NOMO-1 treated with dmso at 0.1 percent for 144 hours (cell line): Measurements from ENCODE around the gene ARHGEF28.
A peak's percentile ranks its signal among the peaks of the same experiment; 100 is the strongest.

Experiments used
- DNase-seq: peaks from one replicate; lab custom pipeline; 2025; ENCODE audit not compliant: unreplicated experiment; lab: John Stamatoyannopoulos, UW

ARHGEF28 gene

DNA sequence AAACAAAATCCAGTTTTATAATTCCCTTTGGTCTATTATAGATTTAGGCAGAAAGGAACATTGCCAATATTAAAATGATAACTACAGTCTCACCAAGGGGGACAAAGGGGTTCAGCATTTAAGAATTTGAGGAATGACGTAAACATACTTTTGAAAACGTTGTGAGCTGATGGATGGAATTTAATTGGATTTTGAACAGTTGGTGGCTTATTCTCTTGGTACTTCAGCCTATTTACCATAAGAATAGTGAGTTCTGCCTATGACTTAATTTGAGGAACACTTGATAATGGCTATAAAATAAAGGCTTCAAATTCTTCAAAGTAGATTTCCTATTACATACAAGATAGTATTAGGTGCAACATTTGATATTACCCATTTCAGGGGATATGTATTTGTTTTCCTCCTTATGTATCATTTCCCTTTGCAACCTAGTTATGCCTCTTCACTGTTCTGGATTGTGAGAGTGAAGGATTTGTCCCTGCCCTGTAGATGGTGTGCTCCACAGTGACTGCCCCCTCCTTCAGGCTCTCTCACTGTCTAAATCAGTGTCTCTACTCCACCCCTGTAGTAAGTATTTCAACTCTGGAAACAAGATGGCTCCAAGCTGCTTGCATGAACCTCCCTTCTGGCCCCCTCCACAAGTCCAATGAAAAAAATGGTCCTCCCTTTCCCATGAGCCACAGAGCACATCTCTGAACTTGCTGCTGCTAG is 225.6 kb downstream of the ARHGEF28 start:
- DNase-seq: no peak

DNA sequence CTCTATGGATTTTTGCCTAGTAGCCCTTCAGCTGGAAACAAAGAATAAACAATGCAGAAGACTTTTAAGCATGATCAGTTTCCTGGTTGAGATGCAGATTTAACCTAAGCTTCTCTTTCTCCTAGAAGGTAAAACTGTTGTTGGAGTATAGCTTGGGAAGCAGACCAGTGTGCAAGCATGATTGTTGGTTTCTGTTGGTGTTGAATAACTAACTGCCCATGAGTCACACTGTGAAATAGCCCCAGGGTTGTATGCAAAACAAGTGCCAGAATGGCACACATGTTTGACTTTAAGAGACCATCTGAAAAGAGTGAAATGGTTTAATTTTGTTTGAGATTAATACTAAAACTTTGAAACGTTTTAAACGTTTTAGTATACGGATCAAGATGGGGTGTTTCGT is 227.1 kb downstream of the ARHGEF28 start:
- DNase-seq: no peak

DNA sequence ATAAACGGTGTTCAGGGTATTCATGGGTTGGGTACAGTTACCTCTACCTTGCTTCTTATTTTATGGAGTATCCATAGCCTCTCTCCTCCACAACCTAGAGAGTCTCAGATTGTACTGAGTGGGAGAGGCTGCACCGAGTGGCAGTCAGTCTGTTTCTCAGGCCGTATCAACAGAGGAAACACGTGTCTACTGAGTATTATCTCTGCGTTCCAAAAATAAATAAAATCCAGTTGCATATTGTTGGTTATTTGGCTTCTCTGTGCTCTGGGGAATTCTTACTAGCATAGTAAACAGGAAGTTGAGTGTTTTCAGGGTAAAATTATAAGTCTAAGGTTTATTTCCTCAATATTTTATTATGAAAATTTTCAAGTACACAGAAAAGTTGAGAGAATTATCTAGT is 231.0 kb downstream of the ARHGEF28 start:
- no peak for DNase-seq

DNA sequence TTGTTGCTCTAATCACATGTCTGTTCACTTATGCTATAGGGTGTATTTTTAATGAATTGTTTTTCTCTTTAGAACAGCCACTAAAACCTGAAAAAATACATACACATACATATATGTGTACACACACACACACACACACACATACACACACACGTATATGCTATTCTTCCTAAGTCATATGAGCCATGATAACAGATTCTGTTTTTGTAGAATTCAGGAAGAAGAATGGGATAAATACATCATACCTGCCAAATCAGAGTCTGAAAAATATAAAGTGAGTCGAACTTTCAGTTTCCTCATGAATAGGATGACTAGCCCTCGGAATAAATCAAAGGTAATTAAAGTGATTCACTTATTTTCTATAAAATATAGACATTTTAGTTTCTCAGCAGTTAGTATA is 231.4 kb downstream of the ARHGEF28 start:
- DNase-seq: no peak

DNA sequence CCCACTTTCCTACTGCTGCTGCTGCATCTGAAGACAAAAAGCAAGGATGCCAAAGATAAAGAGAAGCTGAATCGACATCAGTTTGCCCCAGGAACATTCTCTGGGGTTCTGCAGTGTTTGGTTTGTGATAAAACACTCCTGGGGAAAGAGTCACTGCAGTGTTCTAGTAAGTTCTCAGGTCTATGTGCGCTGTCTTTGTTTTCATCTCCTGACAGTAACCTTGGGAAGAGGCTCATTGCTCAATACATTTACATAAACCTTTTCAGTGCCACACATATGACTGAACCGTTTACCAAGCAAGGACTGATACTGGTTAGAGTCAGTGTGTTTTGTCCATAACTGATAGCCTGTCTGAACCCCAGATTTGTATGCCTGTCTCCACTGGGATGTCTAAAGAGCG is 232.1 kb downstream of the ARHGEF28 start:
- no peak for DNase-seq

DNA sequence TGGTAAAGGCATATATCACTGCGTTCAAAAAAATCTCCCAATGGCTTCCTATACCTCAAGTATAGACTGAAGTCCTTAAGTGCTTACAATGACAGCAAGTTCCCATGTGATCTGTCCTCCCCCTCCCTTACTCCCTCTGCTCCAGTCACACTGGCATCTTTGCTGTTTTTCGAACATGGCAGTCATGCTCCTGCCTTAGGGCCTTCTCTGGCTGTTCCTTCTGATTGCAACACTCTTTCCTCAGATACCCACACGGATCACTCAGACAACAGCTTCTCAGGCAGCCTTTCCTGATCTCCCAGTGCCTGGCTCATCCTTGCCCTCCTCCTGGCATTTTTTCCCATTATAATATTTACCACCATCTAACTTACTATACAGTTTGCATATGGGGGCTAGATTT is 232.8 kb downstream of the ARHGEF28 start:
- no peak for DNase-seq

DNA sequence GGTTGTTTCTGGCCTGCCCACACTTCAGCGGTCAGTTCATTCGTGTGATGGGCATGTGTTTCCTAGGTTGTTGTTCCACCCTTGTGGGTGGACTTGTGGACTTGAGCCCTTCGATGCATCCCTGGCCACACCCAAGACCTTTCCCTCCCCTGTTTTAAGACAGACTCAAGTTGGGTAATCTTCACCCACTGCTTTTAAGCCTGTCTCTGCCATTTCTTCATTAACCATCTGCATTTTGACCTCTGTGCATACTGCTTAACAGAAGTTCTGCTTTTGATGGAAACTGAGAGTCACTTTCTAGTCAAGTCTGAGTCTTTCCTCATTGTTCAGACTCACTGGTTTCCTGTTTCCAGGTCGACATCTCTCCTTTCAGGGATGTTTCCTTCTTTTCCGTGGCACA is 233.7 kb downstream of the ARHGEF28 start:
- peak; percentile 87 for DNase-seq

DNA sequence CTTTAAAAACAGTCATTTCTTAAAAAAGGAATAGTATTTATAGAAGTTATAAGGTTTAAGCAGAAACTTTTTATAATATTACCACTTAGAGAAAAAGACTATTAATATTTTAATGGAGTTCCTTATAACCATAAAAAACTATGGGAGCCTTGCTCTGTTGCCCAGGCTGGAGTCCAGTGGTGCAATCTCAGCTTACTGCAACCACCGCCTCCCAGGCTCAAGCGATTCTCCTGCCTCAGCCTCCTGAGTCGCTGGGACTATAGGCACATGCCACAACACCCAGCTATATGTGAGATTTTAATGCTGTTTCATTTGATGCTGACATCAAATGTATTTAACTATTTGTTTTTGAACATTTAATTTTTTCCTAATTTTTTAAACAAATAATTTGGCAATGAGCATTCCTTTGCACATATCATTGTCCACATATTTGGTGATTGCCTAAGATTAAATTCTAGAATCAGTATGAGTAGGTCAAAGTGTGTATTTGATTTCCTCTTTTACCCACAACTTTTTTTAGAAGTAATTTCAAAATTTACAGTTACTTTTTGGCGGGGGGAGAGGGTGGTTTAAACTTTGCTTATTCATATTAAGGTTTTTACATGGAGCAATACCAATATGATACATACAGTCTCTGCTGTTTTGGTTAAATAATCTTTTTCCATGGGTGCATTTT is 235.5 kb downstream of the ARHGEF28 start:
- DNase-seq: peak; percentile 41

DNA sequence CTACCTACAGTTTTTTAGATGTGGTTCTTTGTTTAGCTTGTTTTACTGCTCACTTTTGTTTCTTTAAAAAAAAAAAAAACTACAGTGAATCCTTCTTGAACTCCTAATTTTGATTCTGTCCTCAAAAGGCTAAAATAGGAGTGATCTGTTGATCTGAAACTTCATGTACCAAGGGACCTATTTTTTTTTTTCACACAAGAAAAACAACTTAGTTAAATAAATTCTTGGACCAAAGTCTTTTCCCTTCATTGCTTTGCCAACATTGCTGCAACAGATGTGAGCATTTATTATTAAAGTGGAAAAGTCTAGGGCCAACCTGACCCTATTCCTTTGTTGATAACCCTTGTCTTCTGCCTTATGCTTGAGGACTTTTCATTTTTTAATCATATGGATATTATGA is 236.8 kb downstream of the ARHGEF28 start:
- no peak for DNase-seq

DNA sequence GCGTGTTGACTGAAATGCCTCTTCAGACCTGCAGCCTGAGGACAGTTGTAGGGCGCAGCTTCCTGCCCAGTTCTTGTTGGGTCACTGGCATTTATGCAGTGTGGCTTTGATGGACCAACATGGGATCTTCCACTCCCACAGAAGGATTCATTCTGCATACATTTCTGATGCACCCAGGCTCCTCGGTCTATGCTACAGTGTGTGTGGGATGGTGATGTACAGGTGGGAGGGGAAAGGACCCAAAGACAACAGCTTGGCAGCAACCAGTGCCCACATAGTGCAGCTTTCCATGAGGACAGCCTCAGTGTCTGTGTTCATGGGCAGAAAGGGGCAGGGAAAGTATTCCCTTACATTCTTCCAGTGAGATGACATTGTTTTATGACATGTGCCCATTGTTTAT is 237.9 kb downstream of the ARHGEF28 start:
- DNase-seq: no peak

DNA sequence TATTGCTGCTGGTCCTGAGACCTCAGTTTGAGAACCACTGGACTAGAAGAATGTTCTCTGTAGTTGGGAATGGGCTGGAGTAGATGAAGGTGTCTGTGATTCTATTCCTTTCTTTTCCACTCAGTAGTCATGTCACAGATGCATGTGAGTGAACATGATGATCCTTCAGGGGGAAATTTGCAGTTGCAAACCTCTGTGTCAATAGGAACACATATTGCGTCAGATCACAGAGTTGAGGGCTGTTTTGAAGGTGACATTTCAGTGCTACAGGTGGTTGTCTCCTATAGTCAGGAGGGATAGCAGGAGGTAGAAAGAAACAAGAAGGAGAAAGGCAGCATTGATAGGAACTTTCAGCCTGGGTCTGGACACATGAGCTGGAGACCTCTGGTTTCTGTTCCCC is 239.3 kb downstream of the ARHGEF28 start:
- no peak for DNase-seq

DNA sequence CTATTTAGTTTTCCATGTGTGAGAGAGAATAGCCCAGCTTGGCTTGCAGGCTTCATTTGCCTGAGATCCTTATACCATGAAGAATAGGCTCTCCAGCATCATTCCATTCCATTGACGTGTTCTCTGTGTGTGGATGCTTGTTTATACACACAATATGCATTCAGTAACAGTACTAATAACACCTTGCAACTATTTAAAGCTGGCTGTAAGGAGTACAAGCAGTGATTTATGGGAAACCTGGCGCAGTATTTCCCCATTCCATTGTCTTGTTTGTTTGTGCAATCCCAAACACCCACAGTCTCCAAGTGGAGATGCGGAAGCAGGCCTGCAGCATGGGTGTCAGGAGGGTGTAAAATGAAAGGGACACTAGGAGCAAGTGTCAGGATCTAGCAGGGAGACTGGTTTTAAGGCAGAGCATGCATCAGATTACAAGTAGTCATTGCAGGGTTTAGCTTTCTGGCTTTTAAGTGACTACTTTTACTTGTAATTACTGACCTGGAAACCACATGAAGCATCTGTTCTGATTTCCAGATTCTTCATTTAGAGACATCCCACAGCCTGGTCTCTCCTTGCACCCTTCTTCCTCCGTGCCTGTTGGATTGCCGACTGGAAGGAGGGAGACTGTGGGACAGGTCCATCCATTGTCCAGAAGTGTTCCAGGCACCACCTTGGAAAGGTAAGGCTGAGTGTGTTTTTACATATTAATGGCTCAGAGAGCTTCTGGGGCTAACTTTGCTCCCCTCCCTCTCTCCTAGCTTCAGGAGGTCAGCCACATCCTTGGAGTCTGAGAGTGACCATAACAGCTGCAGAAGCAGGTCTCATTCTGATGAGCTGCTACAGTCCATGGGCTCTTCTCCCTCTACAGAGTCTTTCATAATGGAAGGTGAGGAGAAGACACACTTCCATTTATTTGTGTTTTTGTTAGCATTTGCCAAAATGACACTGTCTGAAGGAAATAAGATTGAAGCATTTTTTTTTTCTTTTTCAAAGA is 241.6 kb downstream of the ARHGEF28 start:
- DNase-seq: no peak

DNA sequence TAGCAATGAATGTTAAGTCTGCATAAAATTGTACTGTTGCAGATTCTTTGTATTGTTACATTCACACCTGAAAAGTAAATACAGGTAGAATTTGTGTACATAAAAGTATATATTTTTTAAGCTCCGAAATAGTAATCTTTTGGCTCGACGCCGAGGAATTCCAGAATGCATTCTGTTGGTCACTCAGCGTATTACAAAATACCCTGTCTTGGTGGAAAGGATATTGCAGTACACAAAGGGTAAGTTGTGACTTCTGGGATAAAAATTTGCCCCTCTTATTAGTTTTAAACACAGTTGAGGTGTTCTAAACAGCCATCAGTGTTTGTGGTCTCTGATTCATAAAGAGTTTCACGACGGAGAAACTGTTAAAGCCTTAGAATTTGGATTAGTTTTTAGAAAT is 257.6 kb downstream of the ARHGEF28 start:
- DNase-seq: no peak

DNA sequence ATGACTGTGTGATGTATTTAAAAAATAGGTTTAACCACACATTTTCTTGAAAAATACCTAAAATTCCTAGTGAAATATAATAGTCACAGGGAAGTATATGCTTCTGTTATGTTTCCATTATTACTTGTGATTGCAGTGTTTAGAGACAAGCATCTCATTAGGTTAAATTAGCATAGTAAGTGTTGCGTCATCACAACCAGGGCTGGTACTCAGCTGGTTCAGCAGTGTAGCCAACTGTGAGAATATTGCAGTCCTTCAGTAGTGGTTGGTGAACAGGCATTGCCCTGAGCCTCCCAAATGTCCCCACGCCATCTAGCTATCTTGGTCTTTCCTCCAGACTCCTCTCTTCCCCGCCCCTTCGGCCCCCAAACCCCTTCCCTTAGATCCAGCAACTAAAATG is 261.7 kb downstream of the ARHGEF28 start:
- DNase-seq: no peak

DNA sequence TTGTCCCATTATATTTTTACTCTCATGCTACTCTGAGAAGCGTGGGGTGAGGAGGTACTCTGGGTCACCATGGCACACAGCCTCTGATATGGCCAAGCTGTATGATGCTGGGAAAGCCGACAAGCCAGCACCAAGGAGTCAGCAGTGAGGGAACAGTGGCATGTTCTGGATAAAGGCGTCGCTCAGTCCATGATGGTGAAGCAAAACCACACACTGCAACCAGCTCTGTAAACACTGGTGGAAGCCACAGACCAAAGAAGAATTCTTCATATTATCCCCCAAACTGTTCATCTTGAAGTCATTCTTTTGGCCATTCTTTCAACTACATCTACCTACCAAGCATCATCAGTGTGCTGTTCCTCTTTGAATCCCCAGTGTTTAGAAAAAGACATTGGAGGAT is 264.6 kb downstream of the ARHGEF28 start:
- DNase-seq: no peak

DNA sequence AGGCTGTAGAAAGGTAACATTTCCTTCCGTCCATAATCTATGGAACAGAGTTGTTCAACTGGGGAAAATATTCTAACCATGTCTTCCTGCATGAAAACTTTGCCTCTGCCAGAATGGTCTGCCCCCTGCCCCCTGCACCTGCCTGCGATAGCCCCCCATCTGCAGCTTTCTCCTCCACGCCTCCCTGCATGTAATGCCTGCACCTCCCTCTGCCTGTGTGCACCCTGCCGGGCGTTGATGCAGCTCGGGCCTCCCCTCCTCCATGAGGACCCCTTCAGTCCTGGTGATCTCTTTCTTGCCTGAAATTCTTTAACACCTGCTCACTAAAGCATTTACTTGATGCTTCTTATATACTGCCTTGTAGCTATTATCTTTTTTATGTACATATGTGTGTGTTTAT is 266.2 kb downstream of the ARHGEF28 start:
- no peak for DNase-seq

DNA sequence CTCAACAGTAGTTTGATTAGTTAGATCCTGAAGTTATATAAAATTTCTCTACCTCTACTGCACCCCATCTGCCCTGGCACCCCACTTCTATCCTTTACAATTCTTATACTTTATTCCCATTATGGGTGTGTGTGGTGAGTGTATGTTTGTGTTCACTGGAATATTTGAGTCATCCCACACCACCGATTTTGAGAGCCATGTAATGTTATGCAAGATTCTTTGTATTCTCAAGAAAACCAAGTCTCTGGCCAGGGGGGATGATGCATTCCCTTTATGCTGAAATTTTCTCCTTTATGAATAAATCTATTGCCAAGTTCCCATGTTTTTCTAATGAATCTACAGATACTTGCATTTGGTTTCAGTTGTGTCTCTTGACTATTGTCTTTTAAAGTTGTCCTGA is 266.8 kb downstream of the ARHGEF28 start:
- no peak for DNase-seq

DNA sequence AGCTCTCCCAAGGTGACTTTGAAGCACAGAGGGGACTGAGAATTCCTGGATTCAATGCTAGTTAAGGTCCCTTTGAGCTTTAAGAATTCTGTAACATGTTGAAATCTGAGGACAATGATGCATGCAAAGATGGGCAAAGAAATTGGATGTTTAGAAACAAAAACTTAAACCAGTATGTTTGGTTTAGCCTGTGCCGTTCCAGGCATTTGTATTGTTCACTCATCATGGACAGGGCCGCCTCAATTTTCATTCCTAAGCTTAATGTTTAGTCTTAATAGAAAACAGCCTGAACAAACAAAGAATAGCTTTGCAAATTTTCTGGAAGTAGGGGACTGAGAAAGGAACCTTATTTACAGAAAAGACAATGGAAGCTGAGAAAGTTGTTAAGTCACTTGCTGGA is 267.8 kb downstream of the ARHGEF28 start:
- no peak for DNase-seq

DNA sequence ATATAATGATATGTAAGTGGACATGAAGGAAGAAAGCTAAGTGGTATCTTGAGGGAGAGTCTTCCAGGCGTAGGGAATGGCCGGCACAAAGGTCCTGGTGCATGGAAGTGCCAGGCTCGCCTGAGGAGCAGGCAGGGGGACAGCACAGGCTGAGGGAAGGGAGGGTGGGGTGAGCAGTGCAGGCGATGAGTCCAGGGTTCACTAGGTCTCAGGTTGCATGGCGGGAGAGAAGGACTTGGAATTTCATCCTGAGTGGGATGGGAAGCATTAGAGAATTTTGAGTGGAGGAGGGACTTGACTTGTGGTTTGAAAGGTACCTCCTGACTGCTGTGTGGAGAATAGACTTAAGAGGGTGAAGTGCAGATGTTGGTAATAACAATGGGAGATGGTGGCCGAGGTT is 268.9 kb downstream of the ARHGEF28 start:
- no peak for DNase-seq

DNA sequence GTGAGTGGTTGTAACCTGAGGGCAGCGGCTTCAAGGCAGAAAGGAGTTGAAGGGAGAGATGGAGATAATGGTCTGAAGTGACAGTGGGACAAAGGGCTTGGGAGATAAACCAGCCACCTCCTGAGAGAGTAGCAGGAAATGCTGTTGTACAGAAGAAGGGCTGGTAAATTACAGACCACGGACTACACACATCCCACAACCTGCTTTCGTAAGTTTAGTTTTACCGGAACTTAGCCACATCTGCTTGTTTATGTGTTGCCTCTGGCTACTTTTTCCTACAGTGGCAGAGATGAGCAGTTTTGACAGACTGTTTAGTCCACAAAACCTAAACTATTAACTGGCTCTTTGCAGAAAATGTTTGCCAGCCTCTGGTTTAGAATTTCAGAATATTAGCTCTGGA is 269.5 kb downstream of the ARHGEF28 start:
- no peak for DNase-seq

DNA sequence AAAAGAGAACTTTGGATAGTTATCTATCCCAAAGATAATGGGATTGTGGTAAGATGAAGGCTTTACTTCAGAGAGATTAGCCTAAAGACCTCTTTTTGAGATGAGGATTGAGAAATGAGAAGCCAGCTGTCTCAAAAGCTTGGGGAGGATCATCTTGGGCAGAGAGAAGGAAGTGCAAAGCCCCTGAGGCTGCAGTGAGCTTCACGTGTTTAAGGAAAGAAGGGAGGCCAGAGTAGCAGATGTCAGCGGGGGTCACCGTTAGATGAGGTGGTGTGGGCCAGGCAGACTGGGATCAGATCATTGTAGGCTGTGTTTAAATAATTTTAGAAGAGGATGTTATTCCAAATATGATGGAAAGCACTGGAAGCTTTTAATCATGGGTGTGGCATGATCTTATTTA is 270.1 kb downstream of the ARHGEF28 start:
- no peak for DNase-seq

DNA sequence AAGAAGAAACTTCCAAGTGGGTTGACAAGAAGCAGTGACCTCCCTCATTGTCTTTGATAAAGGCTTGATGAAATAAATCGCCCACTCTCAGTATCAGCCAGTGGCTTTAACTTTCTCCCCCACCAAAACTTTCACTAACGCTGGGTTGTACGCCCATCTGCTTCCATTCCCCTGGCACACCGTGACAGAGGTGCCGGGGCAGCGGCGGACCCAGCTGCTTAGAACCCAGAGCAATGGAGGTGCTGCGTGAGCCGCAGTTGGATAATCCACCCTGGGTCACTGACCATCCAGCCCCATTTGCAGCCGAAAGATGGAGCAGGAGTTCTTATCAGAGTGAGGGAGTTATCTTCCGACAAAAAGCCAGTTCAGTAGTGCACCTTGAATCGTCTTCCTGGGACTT is 270.7 kb downstream of the ARHGEF28 start:
- no peak for DNase-seq
